ENCODE data around the gene MTHFR. TPM values are rescaled to one million over a fixed set of nuclear protein-coding genes. Genes with fewer than 3 reads are reported as not detected.
"Not testable (repeated sequence)": the region's sequence is repeated elsewhere in the genome, so short reads cannot be mapped to it uniquely, and the experiment has no call there.

The MTHFR gene
- total RNA-seq, 1 donor from 2014 or later, result 29.6 TPM

- DNase-seq (ENCODE audit: low read depth, low spot score), result no peak
- peaks cover 6% of the 10 kb centered on the region for H3K4me1 Mint-ChIP-seq
- TF ChIP-seq CTCF (conservative IDR thresholded peaks at IDR 0.05), result no peak
- H3K4me3 Mint-ChIP-seq, result no peak overlapping the region
- no peaks in the 10 kb centered on the region for H3K27me3 Mint-ChIP-seq (ENCODE audit: low read depth)
- H3K9me3 Mint-ChIP-seq, result no peaks in the 10 kb centered on the region
- no peak overlapping the region for H3K27ac Mint-ChIP-seq (ENCODE audit: unreplicated experiment)
- H3K36me3 Mint-ChIP-seq (ENCODE audit: low read depth), result peaks cover 12% of the 10 kb centered on the region
These were observed 11.4 kb upstream of the MTHFR start for GRCh38 chr1:11817192-11817591.

GRCh38 chr1:11813021-11813420 lies 7.3 kb upstream of the MTHFR start:
- no peaks in the 10 kb centered on the region for H3K9me3 Mint-ChIP-seq

GRCh38 chr1:11807133-11807532 lies 1.4 kb upstream of the MTHFR start:
- no peak for TF ChIP-seq CTCF (conservative IDR thresholded peaks at IDR 0.05)
- Mint-ChIP-seq H3K27me3 (ENCODE audit: low read depth) (no peaks in the 10 kb centered on the region), H3K4me3 (peak overlapping the region; percentile 100), H3K27ac (ENCODE audit: unreplicated experiment) (no peak overlapping the region), H3K4me1 (peaks cover 62% of the 10 kb centered on the region), H3K36me3 (ENCODE audit: low read depth) (peaks cover 7% of the 10 kb centered on the region), H3K9me3 (no peaks in the 10 kb centered on the region)
- DNase-seq (ENCODE audit: low read depth, low spot score), result no peak

More at GRCh38 chr1:11813021-11813420, 7.3 kb upstream of the MTHFR start:
- peaks cover 19% of the 10 kb centered on the region for H3K4me1 Mint-ChIP-seq
- no peak for DNase-seq (ENCODE audit: low read depth, low spot score)
- peaks cover 12% of the 10 kb centered on the region for H3K36me3 Mint-ChIP-seq (ENCODE audit: low read depth)
- no peak overlapping the region for H3K4me3 Mint-ChIP-seq
- no peaks in the 10 kb centered on the region for H3K27me3 Mint-ChIP-seq (ENCODE audit: low read depth)
- no peak for TF ChIP-seq CTCF (conservative IDR thresholded peaks at IDR 0.05)
- H3K27ac Mint-ChIP-seq (ENCODE audit: unreplicated experiment), result no peak overlapping the region

- no peak for TF ChIP-seq CTCF (conservative IDR thresholded peaks at IDR 0.05)
- no peaks in the 10 kb centered on the region for H3K9me3 Mint-ChIP-seq
- peak overlapping the region; percentile 95 for H3K27ac Mint-ChIP-seq (ENCODE audit: unreplicated experiment)
- DNase-seq (ENCODE audit: low read depth, low spot score), result no peak
- peaks cover 66% of the 10 kb centered on the region for H3K4me1 Mint-ChIP-seq
- H3K27me3 Mint-ChIP-seq (ENCODE audit: low read depth), result no peaks in the 10 kb centered on the region
- H3K36me3 Mint-ChIP-seq (ENCODE audit: low read depth), result peaks cover 7% of the 10 kb centered on the region
- peak overlapping the region; percentile 100 for H3K4me3 Mint-ChIP-seq
These were observed 658 bp upstream of the MTHFR start for GRCh38 chr1:11806307-11806936.

GRCh38 chr1:11804666-11805421 lies 920 bp downstream of the MTHFR start:
- peaks cover 66% of the 10 kb centered on the region for H3K4me1 Mint-ChIP-seq
- peaks cover 7% of the 10 kb centered on the region for H3K36me3 Mint-ChIP-seq (ENCODE audit: low read depth)
- DNase-seq (ENCODE audit: low read depth, low spot score), result no peak
- no peak for TF ChIP-seq CTCF (conservative IDR thresholded peaks at IDR 0.05)
- H3K27me3 Mint-ChIP-seq (ENCODE audit: low read depth), result no peaks in the 10 kb centered on the region
- H3K4me3 Mint-ChIP-seq, result peak overlapping the region; percentile 100
- peak overlapping the region; percentile 19 for H3K27ac Mint-ChIP-seq (ENCODE audit: unreplicated experiment)
- no peaks in the 10 kb centered on the region for H3K9me3 Mint-ChIP-seq

GRCh38 chr1:11803924-11804665 lies 1.7 kb downstream of the MTHFR start:
- Mint-ChIP-seq H3K27ac (ENCODE audit: unreplicated experiment) (peak overlapping the region; percentile 92), H3K4me3 (peak overlapping the region; percentile 100), H3K4me1 (peaks cover 62% of the 10 kb centered on the region)
- not testable (repeated sequence) for DNase-seq (ENCODE audit: low read depth, low spot score); H3K36me3 Mint-ChIP-seq (ENCODE audit: low read depth); H3K27me3 Mint-ChIP-seq (ENCODE audit: low read depth); H3K9me3 Mint-ChIP-seq

All from neural crest cell (in vitro differentiated cells).